Stimulated activated CD8-positive, alpha-beta memory T cell treated with anti-CD3 and anti-CD28 coated beads, Interleukin-15, amount 100 ng/mL, for 48 hours (primary cell): ENCODE measurements around the gene DCAF6.

Experiments
- DNase-seq, 2 donors: peaks; one replicate each; pipeline ENCODE4 v3.0.0-alpha.2; 2020; ENCODE audit warnings: low read depth in 2 of 2

DCAF6 gene

GRCh38 chr1:168105846-168106245, 169.4 kb downstream of the DCAF6 start:
- no peak for DNase-seq

GRCh38 chr1:168106274-168106673, 169.8 kb downstream of the DCAF6 start:
- no peak for DNase-seq

DNA sequence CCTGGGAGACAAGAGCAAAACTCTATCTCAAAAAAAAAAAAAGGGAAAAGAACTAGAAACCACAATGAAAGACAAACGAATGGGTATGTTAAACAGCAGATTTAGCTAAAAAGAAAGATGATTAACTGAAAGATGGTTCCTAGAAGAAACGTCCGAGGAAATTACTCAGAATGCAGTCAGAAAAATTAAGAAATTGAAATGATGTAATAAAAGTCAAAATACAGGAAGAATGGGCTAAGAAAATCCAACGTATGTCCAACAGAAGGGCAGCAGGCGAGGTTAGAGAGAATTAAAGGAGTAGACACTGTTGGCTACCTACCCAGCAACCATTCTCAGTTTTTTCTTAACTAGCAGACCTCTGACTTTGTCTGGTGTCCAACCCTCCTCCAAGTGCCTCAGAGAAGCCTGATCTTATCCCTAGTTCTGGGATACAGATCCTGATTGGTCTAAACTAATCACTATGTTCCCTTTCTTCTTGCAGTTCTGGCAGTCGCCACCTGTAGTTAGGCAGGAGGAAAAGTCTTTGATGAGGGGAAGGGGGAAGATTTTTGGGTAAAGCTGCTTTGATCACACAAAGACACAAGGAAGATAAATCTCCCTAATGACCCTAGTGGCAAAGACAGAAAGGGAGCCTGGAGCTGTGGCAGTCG, 174.5 kb downstream of the DCAF6 start:
- no peak for DNase-seq

- DNase-seq, result peak; percentile 29 to 51
Observed at GRCh38 chr1:168112673-168113305, 176.3 kb downstream of the DCAF6 start.

- no peak for DNase-seq
Observed at GRCh38 chr1:168114845-168115244, 178.4 kb downstream of the DCAF6 start.

GRCh38 chr1:168116327-168116799, 179.9 kb downstream of the DCAF6 start:
- no peak for DNase-seq

- DNase-seq, result no peak
Observed at GRCh38 chr1:168119750-168120149, 183.3 kb downstream of the DCAF6 start.

DNA sequence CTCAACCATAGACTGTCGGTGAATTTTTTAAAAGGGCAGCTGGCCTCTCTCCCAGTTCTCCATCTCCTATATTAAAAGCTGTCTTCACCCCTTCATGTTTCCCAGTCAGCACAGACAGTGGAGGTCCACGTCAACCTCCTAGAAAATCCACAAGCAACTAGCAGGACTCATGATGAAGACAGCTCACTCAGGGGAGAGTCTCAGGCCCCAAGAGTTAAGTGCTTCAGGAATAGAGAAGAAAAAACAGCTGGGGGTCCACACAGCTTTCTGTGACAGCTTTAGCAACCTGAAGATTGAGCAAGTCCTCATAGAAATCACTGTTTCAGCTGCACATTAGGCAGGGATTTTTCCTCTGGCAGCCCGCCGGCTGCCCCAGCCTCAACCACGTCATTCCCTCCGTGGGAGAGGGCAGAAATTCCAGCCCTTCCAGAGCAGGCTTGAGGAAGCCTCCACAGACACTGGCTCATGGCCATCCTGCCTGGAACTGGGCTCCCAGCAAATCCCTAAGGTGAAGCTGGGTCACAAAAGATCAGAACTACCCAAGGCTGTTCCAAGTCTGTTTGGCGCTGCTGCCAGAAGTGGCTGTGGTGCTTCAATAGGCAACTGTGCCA, 185.0 kb downstream of the DCAF6 start:
- DNase-seq, result no peak

GRCh38 chr1:168125051-168125450, 188.6 kb downstream of the DCAF6 start:
- DNase-seq, result no peak
